GM23338 (cell line): ENCODE data around the gene THBS1. TPM values are rescaled to one million over a fixed set of nuclear protein-coding genes. Genes with fewer than 3 reads are reported as not detected.

ENCODE experiments used
- ATAC-seq: fragments of 200-7000 bp; cut with Tn5 transposase; 3 replicates; pipeline ENCODE4 v1.9.1; 2020
- DNase-seq: peaks from one replicate; pipeline ENCODE4 v3.0.0-alpha.2; 2015; ENCODE audit warnings: low spot score
- H2AFZ ChIP-seq: fragments of 200-600 bp; sonication (generic); 2 replicates; pipeline ENCODE4 v1.8.0; 2016; ENCODE audit warnings: antibody characterized with exemption, mild to moderate bottlenecking, moderate library complexity
- H3F3A ChIP-seq: fragments of 200-600 bp; sonication (generic); replicated peaks from 2 replicates; pipeline ENCODE4 v1.8.0; 2017; ENCODE audit warnings: antibody characterized with exemption, mixed run types, low read depth
- H3K27ac ChIP-seq: fragments of 200-600 bp; sonication (generic); 2 replicates; pipeline ENCODE4 v1.6.1; 2016; ENCODE audit warnings: low read depth
- H3K27me3 ChIP-seq: fragments of 200-600 bp; sonication (generic); 2 replicates; pipeline ENCODE4 v1.8.0; 2016; ENCODE audit warnings: mild to moderate bottlenecking, mixed run types, moderate library complexity; ENCODE audit not compliant: insufficient read depth
- H3K36me3 ChIP-seq: fragments of 200-600 bp; sonication (generic); 2 replicates; pipeline ENCODE4 v1.8.0; 2016; ENCODE audit warnings: mild to moderate bottlenecking; ENCODE audit not compliant: insufficient read depth
- H3K4me1 ChIP-seq: fragments of 200-600 bp; sonication (generic); 2 replicates; pipeline ENCODE4 v1.8.0; 2016; ENCODE audit warnings: mild to moderate bottlenecking, moderate library complexity; ENCODE audit not compliant: insufficient read depth
- H3K4me2 ChIP-seq: fragments of 200-600 bp; sonication (generic); 2 replicates; pipeline ENCODE4 v1.7.1; 2017; ENCODE audit warnings: mixed run types
- H3K4me3 ChIP-seq: fragments of 200-600 bp; sonication (generic); 2 replicates; pipeline ENCODE4 v1.6.1; 2016; ENCODE audit warnings: mixed run types
- H3K79me2 ChIP-seq: fragments of 200-600 bp; sonication (generic); replicated peaks from 2 replicates; pipeline ENCODE4 v1.8.0; 2017; ENCODE audit warnings: mild to moderate bottlenecking; ENCODE audit not compliant: insufficient read depth
- H3K9me2 ChIP-seq: fragments of 200-600 bp; sonication (generic); 2 replicates; pipeline ENCODE4 v1.8.0; 2017; ENCODE audit not compliant: insufficient read depth
- H4K20me1 ChIP-seq: fragments of 200-600 bp; sonication (generic); replicated peaks from 2 replicates; pipeline ENCODE4 v1.8.0; 2017; ENCODE audit warnings: mild to moderate bottlenecking; ENCODE audit not compliant: insufficient read depth
- H3K27ac Mint-ChIP-seq: 2 replicates; pipeline ENCODE4 v1.8.0; 2020; ENCODE audit warnings: inconsistent platforms, mild to moderate bottlenecking, moderate library complexity, mixed read lengths
- H3K27me3 Mint-ChIP-seq: 3 replicates; pipeline ENCODE4 v1.8.0; 2022; ENCODE audit warnings: low read depth, mild to moderate bottlenecking, moderate library complexity, mixed read lengths, inconsistent platforms; ENCODE audit not compliant: insufficient read depth, poor library complexity
- H3K36me3 Mint-ChIP-seq: 3 replicates; pipeline ENCODE4 v1.8.0; 2021; ENCODE audit warnings: low read depth, mild to moderate bottlenecking, inconsistent platforms, moderate library complexity, mixed read lengths
- H3K4me1 Mint-ChIP-seq: 3 replicates; pipeline ENCODE4 v1.8.0; 2020; ENCODE audit warnings: mild to moderate bottlenecking, inconsistent platforms, mixed read lengths
- H3K4me3 Mint-ChIP-seq: 3 replicates; pipeline ENCODE4 v1.8.0; 2021; ENCODE audit warnings: moderate library complexity, mild to moderate bottlenecking, inconsistent platforms, mixed read lengths
- H3K9me3 Mint-ChIP-seq: 3 replicates; pipeline ENCODE4 v1.8.0; 2020; ENCODE audit warnings: moderate library complexity, mild to moderate bottlenecking, inconsistent platforms, mixed read lengths
- CREB1 ChIP-seq: fragments of 250-450 bp; sonication (Bioruptor Pico); IDR thresholded peaks from 2 replicates; pipeline ENCODE4 v1.5.0; 2020; ENCODE audit warnings: low read depth, mild to moderate bottlenecking, moderate library complexity
- EZH2 ChIP-seq: fragments of 200-600 bp; sonication (generic); IDR thresholded peaks from one replicate; pipeline ENCODE4 v1.8.0; 2017; ENCODE audit warnings: antibody characterized with exemption, mild to moderate bottlenecking, low read depth; ENCODE audit not compliant: unreplicated experiment
- EZH2phosphoT487 ChIP-seq: fragments of 200-600 bp; sonication (generic); IDR thresholded peaks from one replicate; pipeline ENCODE4 v1.8.1; 2018; ENCODE audit warnings: antibody characterized with exemption; ENCODE audit not compliant: unreplicated experiment
- JUNB ChIP-seq: IDR thresholded peaks from one replicate; pipeline ENCODE4 v1.6.1; 2016; ENCODE audit warnings: antibody characterized with exemption; ENCODE audit not compliant: unreplicated experiment
- NANOG ChIP-seq: IDR thresholded peaks from 2 replicates; pipeline ENCODE4 v1.6.1; 2016; ENCODE audit warnings: antibody characterized with exemption, borderline replicate concordance
- POLR2AphosphoS5 ChIP-seq: IDR thresholded peaks from 2 replicates; pipeline ENCODE4 v1.6.1; 2016; ENCODE audit warnings: antibody characterized with exemption, low read depth
- STAT1 ChIP-seq: IDR thresholded peaks from one replicate; pipeline ENCODE4 v1.6.1; 2016; ENCODE audit warnings: antibody characterized with exemption; ENCODE audit not compliant: unreplicated experiment
- ZNF114 ChIP-seq: fragments of 250-450 bp; sonication (Bioruptor Pico); IDR thresholded peaks from 2 replicates; pipeline ENCODE4 v1.5.0; 2020; ENCODE audit warnings: mild to moderate bottlenecking, moderate library complexity
- ZNF331 ChIP-seq: fragments of 250-450 bp; sonication (Bioruptor Pico); IDR thresholded peaks from 2 replicates; pipeline ENCODE4 v1.5.0; 2020; ENCODE audit warnings: low read depth, mild to moderate bottlenecking, moderate library complexity
- polyA plus RNA-seq: library from polyadenylated mRNA; unstranded; fragments of >200 nt; fragmentation: Nextera tagmentation; extraction: Ambion mirVana; gene quantifications from 2 replicates; pipeline ENCODE4 v1.2.1, GENCODE V29; 2016
- total RNA-seq: library from RNA; depleted of rRNA; stranded (reverse); fragments of >200 nt; shearing (Covaris generic); gene quantifications from 2 replicates; pipeline ENCODE4 v1.2.3, GENCODE V29; 2014
- TF ChIP-seq, protein P1 (sequence below), 2 experiments: fragments of 200-600 bp in 1 of 2; sonication (generic) in 1 of 2; conservative IDR thresholded peaks; 2 replicates each; pipeline versions ENCODE4 v1.5.1 to v1.6.1; 2016 to 2017; ENCODE audit warnings: antibody characterized with exemption in 2 of 2, low read depth in 2 of 2, mild to moderate bottlenecking in 2 of 2, moderate library complexity in 1 of 2
- TF ChIP-seq, protein P2 (sequence below): IDR thresholded peaks from one replicate; pipeline ENCODE4 v1.6.1; 2018; ENCODE audit warnings: antibody characterized with exemption; ENCODE audit not compliant: unreplicated experiment
- TF ChIP-seq, protein P3 (sequence below): fragments of 250-450 bp; sonication (Bioruptor Pico); IDR thresholded peaks from 2 replicates; pipeline ENCODE4 v1.5.0; 2020; ENCODE audit warnings: mild to moderate bottlenecking, moderate library complexity
- TF ChIP-seq, protein P4 (sequence below): IDR thresholded peaks from 2 replicates; pipeline ENCODE4 v1.6.1; 2016; ENCODE audit warnings: antibody characterized with exemption

The THBS1 gene
- total and polyA plus RNA-seq, 2 experiments from 2014 or later, result 21.7 to 81.9 TPM

DNA sequence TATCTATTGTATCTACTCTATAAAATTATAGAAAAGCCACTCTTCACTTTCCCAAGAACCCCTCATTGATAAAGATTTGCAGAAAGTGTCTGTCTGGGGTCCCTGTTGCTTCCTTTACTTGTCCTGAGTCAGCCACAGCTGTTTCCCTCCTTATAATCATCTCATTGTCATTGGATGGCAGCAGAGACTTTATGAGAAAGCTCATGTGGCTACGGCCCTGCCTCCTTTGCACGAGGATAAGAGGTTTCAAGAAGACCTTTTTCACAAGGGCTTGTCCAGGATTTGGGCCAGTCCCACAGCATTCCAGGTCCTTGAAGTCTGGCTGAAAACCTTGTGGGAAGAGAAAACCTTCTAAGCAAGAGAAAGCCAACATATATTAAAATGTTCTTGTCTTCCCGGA lies 41.9 kb upstream of the THBS1 start:
- Mint-ChIP-seq H3K36me3 (no peaks in the 10 kb centered on the region), H3K27ac (no peak overlapping the region), H3K4me1 (no peaks in the 10 kb centered on the region; the same call in 1 of the 3 replicates), H3K4me3 (no peak overlapping the region), H3K27me3 (peaks cover 3% of the 10 kb centered on the region), H3K9me3 (peaks cover 3% of the 10 kb centered on the region; the same call in 1 of the 3 replicates)
- Histone ChIP-seq H2AFZ (no peak overlapping the region), H3K27me3 (no peaks in the 10 kb centered on the region), H3K9me2 (peaks cover 28% of the 10 kb centered on the region), H3K4me3 (no peak overlapping the region), H3K4me1 (no peaks in the 10 kb centered on the region), H4K20me1 (no peaks in the 10 kb centered on the region), H3F3A (no peaks in the 10 kb centered on the region), H3K79me2 (no peaks in the 10 kb centered on the region), H3K36me3 (no peaks in the 10 kb centered on the region), H3K4me2 (no peak overlapping the region), H3K27ac (no peak overlapping the region)
- DNase-seq (no peak), ATAC-seq (no peak)
- no peak for TF ChIP-seq NANOG
- no peak for TF ChIP-seq ZNF331 (CRISPR knock-in tag)
- TF ChIP-seq, protein P1, sequence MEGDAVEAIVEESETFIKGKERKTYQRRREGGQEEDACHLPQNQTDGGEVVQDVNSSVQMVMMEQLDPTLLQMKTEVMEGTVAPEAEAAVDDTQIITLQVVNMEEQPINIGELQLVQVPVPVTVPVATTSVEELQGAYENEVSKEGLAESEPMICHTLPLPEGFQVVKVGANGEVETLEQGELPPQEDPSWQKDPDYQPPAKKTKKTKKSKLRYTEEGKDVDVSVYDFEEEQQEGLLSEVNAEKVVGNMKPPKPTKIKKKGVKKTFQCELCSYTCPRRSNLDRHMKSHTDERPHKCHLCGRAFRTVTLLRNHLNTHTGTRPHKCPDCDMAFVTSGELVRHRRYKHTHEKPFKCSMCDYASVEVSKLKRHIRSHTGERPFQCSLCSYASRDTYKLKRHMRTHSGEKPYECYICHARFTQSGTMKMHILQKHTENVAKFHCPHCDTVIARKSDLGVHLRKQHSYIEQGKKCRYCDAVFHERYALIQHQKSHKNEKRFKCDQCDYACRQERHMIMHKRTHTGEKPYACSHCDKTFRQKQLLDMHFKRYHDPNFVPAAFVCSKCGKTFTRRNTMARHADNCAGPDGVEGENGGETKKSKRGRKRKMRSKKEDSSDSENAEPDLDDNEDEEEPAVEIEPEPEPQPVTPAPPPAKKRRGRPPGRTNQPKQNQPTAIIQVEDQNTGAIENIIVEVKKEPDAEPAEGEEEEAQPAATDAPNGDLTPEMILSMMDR (conservative IDR thresholded peaks at IDR 0.05; ENCODE audit: low read depth in 2 of 2), result no peak
- TF ChIP-seq ZNF114 (CRISPR knock-in tag), result no peak
- TF ChIP-seq EZH2, result no peak
- TF ChIP-seq CREB1 (CRISPR knock-in tag), result no peak
- TF ChIP-seq STAT1, result no peak
- TF ChIP-seq, protein P2, sequence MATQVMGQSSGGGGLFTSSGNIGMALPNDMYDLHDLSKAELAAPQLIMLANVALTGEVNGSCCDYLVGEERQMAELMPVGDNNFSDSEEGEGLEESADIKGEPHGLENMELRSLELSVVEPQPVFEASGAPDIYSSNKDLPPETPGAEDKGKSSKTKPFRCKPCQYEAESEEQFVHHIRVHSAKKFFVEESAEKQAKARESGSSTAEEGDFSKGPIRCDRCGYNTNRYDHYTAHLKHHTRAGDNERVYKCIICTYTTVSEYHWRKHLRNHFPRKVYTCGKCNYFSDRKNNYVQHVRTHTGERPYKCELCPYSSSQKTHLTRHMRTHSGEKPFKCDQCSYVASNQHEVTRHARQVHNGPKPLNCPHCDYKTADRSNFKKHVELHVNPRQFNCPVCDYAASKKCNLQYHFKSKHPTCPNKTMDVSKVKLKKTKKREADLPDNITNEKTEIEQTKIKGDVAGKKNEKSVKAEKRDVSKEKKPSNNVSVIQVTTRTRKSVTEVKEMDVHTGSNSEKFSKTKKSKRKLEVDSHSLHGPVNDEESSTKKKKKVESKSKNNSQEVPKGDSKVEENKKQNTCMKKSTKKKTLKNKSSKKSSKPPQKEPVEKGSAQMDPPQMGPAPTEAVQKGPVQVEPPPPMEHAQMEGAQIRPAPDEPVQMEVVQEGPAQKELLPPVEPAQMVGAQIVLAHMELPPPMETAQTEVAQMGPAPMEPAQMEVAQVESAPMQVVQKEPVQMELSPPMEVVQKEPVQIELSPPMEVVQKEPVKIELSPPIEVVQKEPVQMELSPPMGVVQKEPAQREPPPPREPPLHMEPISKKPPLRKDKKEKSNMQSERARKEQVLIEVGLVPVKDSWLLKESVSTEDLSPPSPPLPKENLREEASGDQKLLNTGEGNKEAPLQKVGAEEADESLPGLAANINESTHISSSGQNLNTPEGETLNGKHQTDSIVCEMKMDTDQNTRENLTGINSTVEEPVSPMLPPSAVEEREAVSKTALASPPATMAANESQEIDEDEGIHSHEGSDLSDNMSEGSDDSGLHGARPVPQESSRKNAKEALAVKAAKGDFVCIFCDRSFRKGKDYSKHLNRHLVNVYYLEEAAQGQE, result no peak
- no peak for TF ChIP-seq EZH2phosphoT487
- TF ChIP-seq, protein P3, sequence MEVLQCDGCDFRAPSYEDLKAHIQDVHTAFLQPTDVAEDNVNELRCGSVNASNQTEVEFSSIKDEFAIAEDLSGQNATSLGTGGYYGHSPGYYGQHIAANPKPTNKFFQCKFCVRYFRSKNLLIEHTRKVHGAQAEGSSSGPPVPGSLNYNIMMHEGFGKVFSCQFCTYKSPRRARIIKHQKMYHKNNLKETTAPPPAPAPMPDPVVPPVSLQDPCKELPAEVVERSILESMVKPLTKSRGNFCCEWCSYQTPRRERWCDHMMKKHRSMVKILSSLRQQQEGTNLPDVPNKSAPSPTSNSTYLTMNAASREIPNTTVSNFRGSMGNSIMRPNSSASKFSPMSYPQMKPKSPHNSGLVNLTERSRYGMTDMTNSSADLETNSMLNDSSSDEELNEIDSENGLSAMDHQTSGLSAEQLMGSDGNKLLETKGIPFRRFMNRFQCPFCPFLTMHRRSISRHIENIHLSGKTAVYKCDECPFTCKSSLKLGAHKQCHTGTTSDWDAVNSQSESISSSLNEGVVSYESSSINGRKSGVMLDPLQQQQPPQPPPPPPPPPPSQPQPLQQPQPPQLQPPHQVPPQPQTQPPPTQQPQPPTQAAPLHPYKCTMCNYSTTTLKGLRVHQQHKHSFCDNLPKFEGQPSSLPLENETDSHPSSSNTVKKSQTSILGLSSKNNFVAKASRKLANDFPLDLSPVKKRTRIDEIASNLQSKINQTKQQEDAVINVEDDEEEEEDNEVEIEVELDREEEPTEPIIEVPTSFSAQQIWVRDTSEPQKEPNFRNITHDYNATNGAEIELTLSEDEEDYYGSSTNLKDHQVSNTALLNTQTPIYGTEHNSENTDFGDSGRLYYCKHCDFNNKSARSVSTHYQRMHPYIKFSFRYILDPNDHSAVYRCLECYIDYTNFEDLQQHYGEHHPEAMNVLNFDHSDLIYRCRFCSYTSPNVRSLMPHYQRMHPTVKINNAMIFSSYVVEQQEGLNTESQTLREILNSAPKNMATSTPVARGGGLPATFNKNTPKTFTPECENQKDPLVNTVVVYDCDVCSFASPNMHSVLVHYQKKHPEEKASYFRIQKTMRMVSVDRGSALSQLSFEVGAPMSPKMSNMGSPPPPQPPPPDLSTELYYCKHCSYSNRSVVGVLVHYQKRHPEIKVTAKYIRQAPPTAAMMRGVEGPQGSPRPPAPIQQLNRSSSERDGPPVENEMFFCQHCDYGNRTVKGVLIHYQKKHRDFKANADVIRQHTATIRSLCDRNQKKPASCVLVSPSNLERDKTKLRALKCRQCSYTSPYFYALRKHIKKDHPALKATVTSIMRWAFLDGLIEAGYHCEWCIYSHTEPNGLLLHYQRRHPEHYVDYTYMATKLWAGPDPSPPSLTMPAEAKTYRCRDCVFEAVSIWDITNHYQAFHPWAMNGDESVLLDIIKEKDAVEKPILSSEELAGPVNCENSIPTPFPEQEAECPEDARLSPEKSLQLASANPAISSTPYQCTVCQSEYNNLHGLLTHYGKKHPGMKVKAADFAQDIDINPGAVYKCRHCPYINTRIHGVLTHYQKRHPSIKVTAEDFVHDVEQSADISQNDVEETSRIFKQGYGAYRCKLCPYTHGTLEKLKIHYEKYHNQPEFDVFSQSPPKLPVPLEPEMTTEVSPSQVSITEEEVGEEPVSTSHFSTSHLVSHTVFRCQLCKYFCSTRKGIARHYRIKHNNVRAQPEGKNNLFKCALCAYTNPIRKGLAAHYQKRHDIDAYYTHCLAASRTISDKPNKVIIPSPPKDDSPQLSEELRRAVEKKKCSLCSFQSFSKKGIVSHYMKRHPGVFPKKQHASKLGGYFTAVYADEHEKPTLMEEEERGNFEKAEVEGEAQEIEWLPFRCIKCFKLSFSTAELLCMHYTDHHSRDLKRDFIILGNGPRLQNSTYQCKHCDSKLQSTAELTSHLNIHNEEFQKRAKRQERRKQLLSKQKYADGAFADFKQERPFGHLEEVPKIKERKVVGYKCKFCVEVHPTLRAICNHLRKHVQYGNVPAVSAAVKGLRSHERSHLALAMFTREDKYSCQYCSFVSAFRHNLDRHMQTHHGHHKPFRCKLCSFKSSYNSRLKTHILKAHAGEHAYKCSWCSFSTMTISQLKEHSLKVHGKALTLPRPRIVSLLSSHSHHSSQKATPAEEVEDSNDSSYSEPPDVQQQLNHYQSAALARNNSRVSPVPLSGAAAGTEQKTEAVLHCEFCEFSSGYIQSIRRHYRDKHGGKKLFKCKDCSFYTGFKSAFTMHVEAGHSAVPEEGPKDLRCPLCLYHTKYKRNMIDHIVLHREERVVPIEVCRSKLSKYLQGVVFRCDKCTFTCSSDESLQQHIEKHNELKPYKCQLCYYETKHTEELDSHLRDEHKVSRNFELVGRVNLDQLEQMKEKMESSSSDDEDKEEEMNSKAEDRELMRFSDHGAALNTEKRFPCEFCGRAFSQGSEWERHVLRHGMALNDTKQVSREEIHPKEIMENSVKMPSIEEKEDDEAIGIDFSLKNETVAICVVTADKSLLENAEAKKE (CRISPR knock-in tag), result no peak
- no peak for TF ChIP-seq POLR2AphosphoS5
- no peak for TF ChIP-seq JUNB
- TF ChIP-seq, protein P4, sequence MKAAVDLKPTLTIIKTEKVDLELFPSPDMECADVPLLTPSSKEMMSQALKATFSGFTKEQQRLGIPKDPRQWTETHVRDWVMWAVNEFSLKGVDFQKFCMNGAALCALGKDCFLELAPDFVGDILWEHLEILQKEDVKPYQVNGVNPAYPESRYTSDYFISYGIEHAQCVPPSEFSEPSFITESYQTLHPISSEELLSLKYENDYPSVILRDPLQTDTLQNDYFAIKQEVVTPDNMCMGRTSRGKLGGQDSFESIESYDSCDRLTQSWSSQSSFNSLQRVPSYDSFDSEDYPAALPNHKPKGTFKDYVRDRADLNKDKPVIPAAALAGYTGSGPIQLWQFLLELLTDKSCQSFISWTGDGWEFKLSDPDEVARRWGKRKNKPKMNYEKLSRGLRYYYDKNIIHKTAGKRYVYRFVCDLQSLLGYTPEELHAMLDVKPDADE, result no peak
